Measurements from ENCODE around the gene SCT.

SCT gene

GRCh38 chr11:610146-610801, 16.7 kb downstream of the SCT start:
- no peak for DNase-seq (ENCODE audit: low spot score)

DNA sequence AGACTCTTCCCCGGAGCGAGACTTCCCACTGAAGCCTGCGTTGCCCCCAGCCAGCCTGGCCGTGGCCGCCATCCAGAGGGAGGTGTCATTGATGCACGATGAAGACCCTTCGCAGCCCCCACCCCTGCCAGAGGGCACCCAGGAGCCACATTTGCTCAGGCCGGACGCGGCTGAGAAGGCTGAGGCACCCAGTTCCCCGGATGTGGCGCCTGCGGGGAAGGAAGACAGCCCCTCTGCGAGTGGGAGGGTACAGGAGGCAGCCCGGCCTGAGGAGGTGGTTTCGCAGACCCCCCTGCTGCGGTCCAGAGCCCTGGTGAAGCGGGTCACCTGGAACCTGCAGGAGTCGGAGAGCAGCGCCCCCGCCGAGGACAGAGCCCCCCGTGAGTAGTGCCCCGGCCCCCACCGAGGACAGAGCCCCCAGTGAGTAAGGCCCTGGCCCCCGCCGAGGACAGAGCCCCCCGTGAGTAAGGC, 17.6 kb downstream of the SCT start:
- peak; percentile 63 for DNase-seq (ENCODE audit: low spot score)

- peak; percentile 60 for DNase-seq (ENCODE audit: low spot score)
Measured at GRCh38 chr11:608791-609251, 18.2 kb downstream of the SCT start.

DNA sequence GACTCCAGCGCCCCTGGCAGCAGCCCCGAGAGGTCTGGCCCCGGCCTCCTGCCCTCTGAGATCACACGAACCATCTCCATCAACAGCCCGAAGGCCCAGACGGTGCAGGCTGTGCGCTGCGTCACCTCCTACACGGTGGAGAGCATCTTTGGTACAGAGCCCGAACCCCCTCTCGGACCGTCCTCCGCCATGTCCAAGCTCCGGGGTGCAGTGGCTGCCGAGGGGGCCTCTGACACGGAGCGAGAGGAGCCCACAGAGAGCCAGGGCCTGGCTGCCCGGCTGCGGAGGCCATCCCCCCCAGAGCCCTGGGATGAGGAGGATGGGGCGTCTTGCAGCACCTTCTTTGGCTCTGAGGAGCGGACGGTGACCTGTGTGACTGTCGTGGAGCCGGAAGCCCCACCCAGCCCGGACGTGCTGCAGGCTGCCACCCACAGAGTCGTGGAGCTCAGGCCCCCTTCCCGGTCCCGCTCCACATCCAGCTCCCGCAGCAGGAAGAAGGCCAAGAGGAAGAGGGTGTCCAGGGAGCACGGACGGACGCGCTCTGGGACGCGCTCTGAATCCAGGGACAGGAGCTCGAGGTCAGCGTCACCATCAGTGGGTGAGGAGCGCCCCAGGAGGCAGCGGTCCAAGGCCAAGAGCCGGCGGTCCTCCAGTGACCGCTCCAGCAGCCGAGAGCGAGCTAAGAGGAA, 18.9 kb downstream of the SCT start:
- DNase-seq (ENCODE audit: low spot score) = no peak

DNA sequence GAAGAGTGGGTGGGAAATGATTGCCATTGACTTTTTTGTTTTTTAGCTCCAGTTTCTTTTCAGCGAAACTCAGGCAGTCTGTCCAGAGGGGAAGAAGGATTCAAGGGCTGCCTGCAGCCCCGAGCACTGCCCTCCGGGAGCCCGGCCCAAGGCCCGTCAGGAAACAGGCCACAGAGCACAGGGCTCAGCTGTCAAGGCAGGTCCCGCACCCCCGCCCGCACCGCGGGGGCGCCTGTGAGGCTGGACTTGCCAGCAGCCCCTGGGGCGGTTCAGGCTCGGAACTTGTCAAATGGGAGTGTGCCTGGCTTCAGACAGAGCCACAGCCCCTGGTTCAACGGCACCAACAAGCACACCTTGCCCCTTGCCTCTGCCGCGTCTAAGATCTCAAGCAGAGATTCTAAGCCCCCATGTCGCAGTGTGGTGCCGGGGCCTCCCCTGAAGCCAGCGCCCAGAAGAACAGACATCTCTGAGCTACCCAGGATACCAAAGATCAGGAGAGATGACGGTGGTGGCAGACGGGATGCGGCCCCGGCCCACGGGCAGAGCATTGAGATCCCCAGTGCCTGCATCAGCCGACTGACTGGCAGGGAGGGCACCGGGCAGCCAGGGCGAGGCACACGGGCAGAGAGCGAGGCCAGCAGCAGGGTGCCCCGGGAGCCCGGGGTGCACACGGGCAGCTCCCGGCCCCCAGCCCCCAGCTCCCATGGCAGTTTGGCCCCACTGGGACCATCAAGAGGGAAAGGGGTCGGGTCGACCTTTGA, 19.8 kb downstream of the SCT start:
- DNase-seq (ENCODE audit: low spot score) = no peak

DNA sequence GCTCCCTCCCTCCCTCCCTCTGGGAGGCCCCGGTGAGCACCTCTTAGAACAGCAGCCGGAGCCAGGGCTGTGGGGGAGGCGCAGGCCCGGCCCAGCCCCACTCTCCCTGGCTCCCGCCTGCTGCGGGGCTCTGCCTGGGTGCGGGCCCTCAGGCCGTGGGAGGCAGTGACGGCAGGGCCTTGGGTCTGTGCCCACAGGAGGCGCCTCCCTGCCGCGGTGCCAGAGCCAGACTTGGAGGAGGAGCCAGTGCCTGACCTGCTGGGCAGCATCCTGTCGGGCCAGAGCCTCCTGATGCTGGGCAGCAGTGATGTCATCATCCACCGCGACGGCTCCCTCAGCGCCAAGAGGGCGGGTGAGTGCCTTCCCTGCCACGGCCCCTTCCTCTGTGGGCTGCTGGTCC, 20.7 kb downstream of the SCT start:
- no peak for DNase-seq (ENCODE audit: low spot score)

DNA sequence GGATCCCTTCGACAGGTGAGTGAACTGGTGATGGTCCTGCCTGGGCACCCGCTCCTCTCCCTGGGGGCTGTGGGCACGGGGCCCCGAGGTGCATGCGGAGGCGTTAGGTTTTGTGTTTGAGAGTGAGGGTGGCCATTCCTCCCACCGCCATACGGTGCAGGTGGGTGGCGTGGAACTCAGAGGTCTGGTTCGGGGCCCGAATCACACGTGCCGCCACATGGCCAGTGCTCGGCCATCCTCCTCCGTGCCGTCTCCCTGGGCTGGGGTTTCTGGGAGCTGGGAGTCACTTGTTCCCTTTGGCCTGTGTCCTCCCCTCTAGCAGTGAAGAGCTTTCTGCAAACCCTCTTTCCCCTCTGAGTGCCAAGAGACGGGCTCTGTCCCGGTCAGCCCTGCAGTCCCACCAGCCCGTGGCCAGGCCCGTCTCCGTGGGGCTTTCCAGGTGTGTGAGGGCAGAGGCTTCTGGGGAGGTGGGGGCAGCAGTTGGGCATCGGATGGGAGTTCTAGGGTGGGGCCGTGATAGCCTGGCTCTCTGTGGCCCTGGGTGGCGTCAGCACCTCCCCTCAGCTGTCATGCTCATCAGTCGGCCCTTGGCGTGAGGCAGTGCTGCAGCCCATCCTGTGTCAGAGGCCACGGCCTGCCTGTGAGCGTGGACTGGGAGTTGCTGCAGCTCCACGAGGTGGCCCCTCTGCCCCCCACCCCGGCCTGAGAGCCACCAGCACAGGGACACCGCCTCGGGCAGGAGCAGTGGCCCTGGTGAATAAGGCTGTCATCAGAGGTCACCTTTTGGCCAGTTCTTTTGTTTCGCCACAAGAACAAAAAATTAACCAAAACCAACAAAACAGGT, 21.5 kb downstream of the SCT start:
- DNase-seq (ENCODE audit: low spot score) = no peak

DNA sequence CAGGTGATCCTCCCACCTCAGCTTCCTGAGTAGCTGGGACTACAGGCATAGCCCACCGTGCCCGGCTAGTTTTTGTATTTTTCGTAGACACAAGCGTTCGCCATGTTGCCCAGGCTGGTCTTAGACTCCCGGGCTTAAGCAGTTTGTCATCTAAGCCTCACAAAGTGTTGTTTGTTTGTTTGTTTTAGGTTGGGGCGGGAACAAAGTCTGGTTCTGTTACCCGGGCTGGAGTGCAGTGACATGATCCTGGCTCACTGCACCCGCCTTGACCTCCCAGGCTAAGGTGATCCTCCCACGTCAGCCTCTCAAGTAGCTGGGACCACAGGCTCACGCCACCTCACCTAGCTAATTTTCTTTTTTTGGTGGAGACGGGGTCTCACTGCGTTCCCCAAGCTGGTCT, 23.8 kb downstream of the SCT start:
- DNase-seq (ENCODE audit: low spot score) = no peak

GRCh38 chr11:601573-602245, 25.3 kb downstream of the SCT start:
- DNase-seq (ENCODE audit: low spot score) = no peak

GRCh38 chr11:598005-598680, 28.8 kb downstream of the SCT start:
- DNase-seq (ENCODE audit: low spot score) = no peak

DNA sequence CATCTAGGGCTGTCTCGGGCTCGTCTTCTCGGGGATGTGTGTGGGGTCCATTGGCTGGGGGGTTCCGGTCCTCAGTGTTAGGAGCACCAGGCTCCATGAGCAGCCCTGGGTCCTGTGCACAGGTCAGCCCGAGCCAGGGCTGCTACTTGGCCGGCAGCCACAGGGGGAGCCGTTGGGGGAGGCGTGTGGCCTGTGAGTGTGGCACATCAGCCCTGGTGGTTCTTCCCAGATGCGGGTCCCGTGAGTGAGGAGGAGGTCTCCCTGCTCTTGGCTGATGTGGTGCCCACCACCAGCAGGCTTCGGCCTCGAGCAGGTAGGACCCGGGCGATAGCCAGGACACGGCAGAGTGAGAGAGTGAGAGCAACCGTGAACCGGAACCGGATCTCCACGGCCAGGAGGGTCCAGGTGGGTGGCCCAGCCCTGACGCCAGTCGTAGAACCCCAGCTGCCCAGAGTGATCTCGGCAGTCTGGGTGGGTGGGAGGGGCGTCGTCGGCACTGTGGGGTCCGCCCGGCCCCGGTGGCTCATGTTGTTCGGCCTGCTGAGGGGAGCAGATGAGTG, 29.7 kb downstream of the SCT start:
- DNase-seq (ENCODE audit: low spot score) = no peak

GRCh38 chr11:596374-596773, 30.6 kb downstream of the SCT start:
- no peak for DNase-seq (ENCODE audit: low spot score)

- DNase-seq (ENCODE audit: low spot score) = no peak
Measured at GRCh38 chr11:595400-595799, 31.6 kb downstream of the SCT start.

DNA sequence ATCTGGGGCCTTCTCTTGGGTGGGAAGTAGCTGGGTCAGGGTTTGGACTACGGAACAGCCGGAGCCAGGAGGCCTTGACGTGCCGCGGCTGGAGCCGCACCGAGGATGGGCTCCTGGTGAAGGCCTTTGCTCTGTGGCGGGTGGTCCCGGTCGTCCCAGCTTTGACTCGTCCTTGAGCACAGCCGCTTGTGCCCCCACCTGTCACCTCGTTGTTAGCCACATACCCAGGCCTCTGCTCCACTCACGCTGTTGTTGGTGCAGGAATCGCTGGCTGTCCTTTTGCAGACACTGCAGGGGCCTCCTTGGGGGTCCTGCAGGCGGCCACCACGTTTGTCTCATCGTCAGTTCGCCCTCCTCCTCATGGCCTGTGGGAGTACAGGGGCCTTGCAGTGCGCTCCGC, 33.6 kb downstream of the SCT start:
- DNase-seq (ENCODE audit: low spot score) = no peak

DNA sequence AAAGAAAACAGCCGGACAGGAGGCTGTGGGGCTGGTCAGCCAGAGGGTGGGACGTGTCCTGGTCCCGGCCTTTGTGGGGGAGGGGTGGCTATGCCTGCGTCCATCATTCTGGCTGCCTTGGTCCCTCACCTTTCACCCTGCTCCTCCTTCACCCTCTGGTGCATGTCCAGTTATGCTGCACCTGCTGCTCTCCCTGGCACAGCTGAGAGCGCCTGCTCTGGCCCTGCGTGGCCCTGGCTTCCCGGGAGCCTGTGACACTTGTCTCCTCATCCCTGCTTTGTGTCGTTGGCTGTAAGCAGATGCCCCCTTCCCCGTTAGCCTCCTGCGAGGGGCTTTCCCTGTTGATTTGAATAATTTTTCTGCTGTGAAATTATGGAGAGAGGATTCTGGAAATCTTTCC, 34.1 kb downstream of the SCT start:
- no peak for DNase-seq (ENCODE audit: low spot score)

GRCh38 chr11:592501-592900, 34.5 kb downstream of the SCT start:
- DNase-seq (ENCODE audit: low spot score) = no peak

DNA sequence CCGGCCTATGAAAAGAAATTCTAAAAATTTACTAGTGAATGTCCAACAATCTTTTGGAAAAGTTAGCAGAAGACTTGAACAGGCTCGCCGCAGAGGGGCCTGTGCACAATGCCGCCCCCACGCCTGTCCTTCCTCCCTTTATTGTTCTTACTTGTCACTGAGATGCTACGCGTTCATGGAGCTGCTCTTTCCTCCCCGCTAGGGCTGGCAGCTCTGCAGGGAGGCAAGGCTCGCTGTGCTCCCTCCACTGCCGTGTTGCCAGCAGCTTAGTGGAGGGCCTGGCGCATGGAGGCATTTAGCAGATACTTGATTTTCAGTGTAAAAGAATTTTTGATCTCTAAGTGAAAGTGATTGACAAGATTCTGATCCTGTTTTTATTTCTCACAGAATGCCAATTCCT, 36.0 kb downstream of the SCT start:
- no peak for DNase-seq (ENCODE audit: low spot score)

DNA sequence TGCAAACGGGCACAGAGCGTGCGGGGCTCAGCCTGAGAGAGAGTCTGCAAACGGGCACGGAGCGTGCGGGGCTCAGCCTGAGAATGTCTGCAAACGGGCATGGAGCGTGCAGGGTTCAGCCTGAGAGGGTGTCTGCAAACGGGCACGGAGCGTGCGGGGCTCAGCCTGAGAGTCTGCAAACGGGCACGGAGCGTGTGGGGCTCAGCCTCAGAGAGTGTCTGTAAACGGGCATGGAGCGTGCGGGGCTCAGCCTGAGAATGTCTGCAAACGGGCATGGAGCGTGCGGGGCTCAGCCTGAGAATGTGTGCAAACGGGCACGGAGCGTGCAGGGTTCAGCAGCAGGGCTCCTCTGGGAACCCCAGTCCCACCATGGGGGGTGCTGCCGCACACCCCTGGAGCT, 37.2 kb downstream of the SCT start:
- DNase-seq (ENCODE audit: low spot score) = no peak

DNA sequence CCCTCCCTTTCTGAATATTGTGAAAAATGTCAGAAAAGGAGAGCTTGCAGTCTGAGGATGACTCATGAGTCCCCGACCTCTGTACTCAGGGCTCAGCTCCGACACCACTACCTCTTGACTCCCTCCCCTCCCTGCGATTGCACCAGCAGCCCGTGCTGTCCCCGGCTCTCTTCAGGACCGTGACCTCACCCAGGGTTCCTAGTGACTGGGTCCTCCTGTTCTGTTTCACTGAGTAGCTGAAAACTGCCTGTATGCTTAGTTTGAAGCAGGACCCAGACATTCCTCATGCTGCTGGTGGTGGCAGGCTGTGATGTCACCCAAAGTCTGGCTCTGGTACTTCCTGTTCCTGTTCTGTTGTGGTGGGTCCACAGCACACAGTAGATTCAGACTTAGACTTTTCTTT, 39.0 kb downstream of the SCT start:
- no peak for DNase-seq (ENCODE audit: low spot score)

DNA sequence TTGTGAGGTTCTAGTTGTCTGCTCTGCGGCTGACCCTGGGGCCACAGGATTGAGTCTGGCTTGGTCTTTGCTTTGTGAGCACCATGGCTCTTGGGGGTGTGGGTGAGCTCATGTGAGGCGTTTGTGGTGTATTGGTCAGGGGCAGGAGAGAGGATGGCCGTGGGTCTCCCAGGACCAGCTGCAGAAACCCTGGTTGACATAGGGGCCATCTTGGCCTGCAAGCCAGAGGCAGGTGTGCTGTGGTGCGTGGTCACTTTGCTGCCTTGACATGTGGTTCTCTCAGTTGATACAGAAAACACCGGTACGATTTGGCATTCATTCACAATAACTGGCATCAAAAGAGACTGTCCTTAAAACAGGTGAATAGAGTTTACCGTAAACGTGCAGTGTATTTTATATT, 39.4 kb downstream of the SCT start:
- DNase-seq (ENCODE audit: low spot score) = no peak

All from left forelimb (tissue), 1 donor.